Natural killer cell (primary cell): ENCODE measurements around the gene CPOX. TPM values are rescaled to one million over a fixed set of nuclear protein-coding genes. Genes with fewer than 3 reads are reported as not detected.
"Not testable (repeated sequence)": the region's sequence is repeated elsewhere in the genome, so short reads cannot be mapped to it uniquely, and the experiment has no call there.

Experiments used
- ATAC-seq, 3 donors: fragments of 150-1000 bp in 2 of 3; fragments of 200-7000 bp in 1 of 3; cut with Tn5 transposase; 1 replicate in 1 of 3; 2 replicates in 2 of 3; pipeline ENCODE4 v1.10.0; 2021; ENCODE audit warnings: mild to moderate bottlenecking in 2 of 3, moderate library complexity in 2 of 3
- DNase-seq, 2 donors: peaks; one replicate each; pipeline versions ENCODE4 v3.0.0 to v3.0.0-alpha.2; 2013 to 2021; ENCODE audit warnings: mixed read lengths in 1 of 2
- H3K27ac ChIP-seq: one replicate; pipeline ENCODE4 v1.5.1; 2013; ENCODE audit warnings: mild to moderate bottlenecking, low read length
- H3K27me3 ChIP-seq: one replicate; pipeline ENCODE4 v1.6.1; 2013; ENCODE audit warnings: low read length; ENCODE audit not compliant: control insufficient read depth, insufficient read depth
- H3K36me3 ChIP-seq: one replicate; pipeline ENCODE4 v1.6.1; 2013; ENCODE audit warnings: low read length; ENCODE audit not compliant: control insufficient read depth, insufficient read depth
- H3K4me1 ChIP-seq: one replicate; pipeline ENCODE4 v1.6.1; 2013; ENCODE audit warnings: low read length; ENCODE audit not compliant: control insufficient read depth, insufficient read depth
- H3K4me3 ChIP-seq: one replicate; pipeline ENCODE4 v1.5.1; 2013; ENCODE audit warnings: low read length
- H3K9me3 ChIP-seq: one replicate; pipeline ENCODE4 v1.6.1; 2013; ENCODE audit warnings: low read length; ENCODE audit not compliant: control insufficient read depth, insufficient read depth
- H3K27ac Mint-ChIP-seq, 2 donors: one replicate each; pipeline ENCODE4 v1.8.0; 2022; ENCODE audit warnings: mild to moderate bottlenecking in 2 of 2, mixed read lengths in 2 of 2, moderate library complexity in 1 of 2
- H3K27me3 Mint-ChIP-seq, 2 donors: one replicate each; pipeline ENCODE4 v1.8.0; 2022; ENCODE audit warnings: low read depth in 2 of 2, mixed read lengths in 2 of 2
- H3K36me3 Mint-ChIP-seq: one replicate; pipeline ENCODE4 v1.8.0; 2022; ENCODE audit warnings: mixed read lengths
- H3K4me1 Mint-ChIP-seq, 2 donors: one replicate each; pipeline ENCODE4 v1.8.0; 2022; ENCODE audit warnings: mixed read lengths in 2 of 2
- H3K4me3 Mint-ChIP-seq: one replicate; pipeline ENCODE4 v1.8.0; 2022; ENCODE audit warnings: mild to moderate bottlenecking, moderate library complexity, mixed read lengths
- H3K9me3 Mint-ChIP-seq, 2 donors: one replicate each; pipeline ENCODE4 v1.8.0; 2022; ENCODE audit warnings: mixed read lengths in 2 of 2
- WGBS: methylation state at CpG from one replicate; pipeline ENCODE4 v1.1.7; 2013; ENCODE audit warnings: missing lambda C conversion rate; ENCODE audit not compliant: insufficient coverage; 5-methylcytosine and 5-hydroxymethylcytosine counted together
- intact Hi-C: fragments of 100-400 bp; cut with micrococcal nuclease; formaldehyde crosslinking; loops from one replicate; pipeline ENCODE4 v1.14.2; 2022
- total RNA-seq, 4 donors: library from RNA; stranded (reverse); fragments of 120-200 nt in 1 of 4; gene quantifications; one replicate each; pipeline versions ENCODE4 v1.2.3 to v1.2.4, GENCODE V29; 2013 to 2022
- TF ChIP-seq, protein P1 (sequence below): fragments of 200-600 bp; IDR thresholded peaks from one replicate; pipeline ENCODE4 v1.8.0; 2022; ENCODE audit warnings: antibody characterized with exemption

Gene CPOX
- total RNA-seq, 3 donors from 2014 or later (not counting 1 experiment from before 2014, with no cell fraction given) = 7.6 to 12.7 (median 12.2) TPM

DNA sequence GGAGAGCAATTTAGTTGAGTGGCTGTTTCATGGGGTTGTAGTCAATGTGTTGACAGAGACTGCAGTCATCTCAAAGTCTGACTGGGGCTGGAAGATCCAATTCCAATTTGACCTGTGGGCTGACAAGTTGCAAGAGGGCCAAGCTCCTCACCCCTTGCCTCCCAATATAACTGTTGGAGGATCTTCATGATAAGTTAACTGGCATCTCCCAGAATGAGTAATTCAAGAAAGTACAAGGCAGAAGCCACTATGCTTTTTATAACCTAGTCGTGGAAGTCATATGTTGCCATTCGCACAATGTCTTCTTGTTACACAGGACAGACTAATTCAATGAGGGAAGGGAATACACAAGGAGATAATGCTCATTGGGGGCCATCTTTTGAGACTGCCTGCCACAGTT is 32.5 kb downstream of the CPOX start:
- TF ChIP-seq, protein P1, sequence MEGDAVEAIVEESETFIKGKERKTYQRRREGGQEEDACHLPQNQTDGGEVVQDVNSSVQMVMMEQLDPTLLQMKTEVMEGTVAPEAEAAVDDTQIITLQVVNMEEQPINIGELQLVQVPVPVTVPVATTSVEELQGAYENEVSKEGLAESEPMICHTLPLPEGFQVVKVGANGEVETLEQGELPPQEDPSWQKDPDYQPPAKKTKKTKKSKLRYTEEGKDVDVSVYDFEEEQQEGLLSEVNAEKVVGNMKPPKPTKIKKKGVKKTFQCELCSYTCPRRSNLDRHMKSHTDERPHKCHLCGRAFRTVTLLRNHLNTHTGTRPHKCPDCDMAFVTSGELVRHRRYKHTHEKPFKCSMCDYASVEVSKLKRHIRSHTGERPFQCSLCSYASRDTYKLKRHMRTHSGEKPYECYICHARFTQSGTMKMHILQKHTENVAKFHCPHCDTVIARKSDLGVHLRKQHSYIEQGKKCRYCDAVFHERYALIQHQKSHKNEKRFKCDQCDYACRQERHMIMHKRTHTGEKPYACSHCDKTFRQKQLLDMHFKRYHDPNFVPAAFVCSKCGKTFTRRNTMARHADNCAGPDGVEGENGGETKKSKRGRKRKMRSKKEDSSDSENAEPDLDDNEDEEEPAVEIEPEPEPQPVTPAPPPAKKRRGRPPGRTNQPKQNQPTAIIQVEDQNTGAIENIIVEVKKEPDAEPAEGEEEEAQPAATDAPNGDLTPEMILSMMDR = no peak
- WGBS = 98% methylated on average over 2 of the region's 2 CpGs
- Histone ChIP-seq H3K9me3 (no peaks in the 10 kb centered on the region), H3K4me3 (no peak overlapping the region), H3K36me3 (no peaks in the 10 kb centered on the region), H3K27me3 (no peaks in the 10 kb centered on the region), H3K4me1 (peaks cover 36% of the 10 kb centered on the region), H3K27ac (no peak overlapping the region)
- H3K4me3 Mint-ChIP-seq = no peak overlapping the region
- peaks cover 48 to 58% of the 10 kb centered on the region in 2 donors for H3K4me1 Mint-ChIP-seq
- no peaks in the 10 kb centered on the region for H3K36me3 Mint-ChIP-seq
- ATAC-seq (no peak), DNase-seq (no peak)
- intact Hi-C loops = no loop called here
- no peaks in the 10 kb centered on the region for H3K9me3 Mint-ChIP-seq
- H3K27ac Mint-ChIP-seq = peak overlapping the region; percentile 39 to 64
- H3K27me3 Mint-ChIP-seq = no peaks in the 10 kb centered on the region

DNA sequence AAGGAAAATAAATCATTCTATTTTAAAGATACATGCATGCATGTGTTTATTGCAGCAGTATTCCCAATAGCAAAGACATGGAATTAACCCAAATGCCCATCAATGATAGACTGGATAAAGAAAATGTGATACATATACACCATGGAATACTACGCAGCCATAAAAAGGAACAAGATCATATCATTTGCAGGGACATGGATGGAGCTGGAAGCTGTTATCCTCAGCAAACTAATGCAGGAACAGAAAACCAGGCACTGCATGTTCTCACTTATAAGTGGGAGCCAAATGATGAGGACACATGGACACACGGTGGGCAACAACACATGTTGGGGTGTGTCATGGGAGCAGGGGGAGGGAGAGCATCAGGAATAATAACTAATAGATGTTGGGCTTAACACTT is 33.6 kb downstream of the CPOX start:
- H3K36me3 ChIP-seq, H3K27ac ChIP-seq, H3K36me3 Mint-ChIP-seq, H3K9me3 Mint-ChIP-seq, DNase-seq, H3K27me3 ChIP-seq, H3K9me3 ChIP-seq, ATAC-seq, H3K27me3 Mint-ChIP-seq, H3K4me3 ChIP-seq, intact Hi-C loops, H3K4me3 Mint-ChIP-seq, H3K27ac Mint-ChIP-seq: not testable (repeated sequence)
- H3K4me1 Mint-ChIP-seq = peaks cover 36 to 47% of the 10 kb centered on the region in 2 donors
- H3K4me1 ChIP-seq = peaks cover 30% of the 10 kb centered on the region
- 96% methylated on average over 2 of the region's 2 CpGs for WGBS

DNA sequence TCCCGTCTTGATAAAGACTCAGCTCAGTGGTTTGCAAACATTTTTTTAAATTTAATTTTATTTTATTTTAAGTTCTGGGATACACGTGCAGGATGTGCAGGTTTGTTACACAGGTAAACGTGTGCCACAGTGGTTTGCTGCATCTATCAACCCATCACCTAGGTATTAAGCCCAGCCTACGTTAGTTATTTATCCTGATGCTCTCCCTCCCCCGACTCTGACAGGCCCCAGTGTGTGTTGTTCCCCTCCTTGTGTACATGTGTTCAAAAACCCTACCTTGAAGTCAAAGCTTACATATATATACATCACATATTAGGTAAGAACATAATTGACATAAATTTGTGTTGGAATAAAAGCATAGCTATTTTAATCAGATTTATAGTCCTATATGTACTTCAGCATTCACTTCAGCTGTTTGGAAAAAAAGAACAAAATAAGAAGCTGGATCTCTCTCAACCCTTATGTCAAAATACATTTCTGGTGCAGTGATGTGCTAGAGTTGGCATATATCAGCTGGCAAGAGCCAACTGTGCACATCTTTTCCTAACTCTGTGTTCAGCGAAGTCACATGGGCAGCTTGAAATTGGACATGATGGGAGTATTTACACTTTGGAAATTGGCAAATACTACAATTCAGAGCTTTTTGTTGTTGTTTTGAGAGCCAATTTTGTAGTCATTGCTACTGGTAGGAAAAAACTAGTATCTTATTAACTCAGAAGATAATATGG is 35.1 kb downstream of the CPOX start:
- H3K4me3 Mint-ChIP-seq = no peak overlapping the region
- WGBS = 90% methylated on average over 5 of the region's 6 CpGs
- no peaks in the 10 kb centered on the region for H3K9me3 ChIP-seq
- H3K9me3 Mint-ChIP-seq = no peaks in the 10 kb centered on the region
- no peak for DNase-seq
- peaks cover 19% of the 10 kb centered on the region for H3K4me1 ChIP-seq
- H3K36me3 Mint-ChIP-seq = no peaks in the 10 kb centered on the region
- H3K27ac ChIP-seq = peak overlapping the region; percentile 17
- TF ChIP-seq, protein P1 = no peak
- H3K27me3 ChIP-seq = no peaks in the 10 kb centered on the region
- no peaks in the 10 kb centered on the region for H3K27me3 Mint-ChIP-seq
- ATAC-seq = no peak
- no peaks in the 10 kb centered on the region for H3K36me3 ChIP-seq
- H3K4me3 ChIP-seq = no peak overlapping the region
- peak overlapping the region in 1 of 2 donors; percentile 55 for H3K27ac Mint-ChIP-seq
- intact Hi-C loops = no loop called here
- H3K4me1 Mint-ChIP-seq = peaks cover 28 to 39% of the 10 kb centered on the region in 2 donors

DNA sequence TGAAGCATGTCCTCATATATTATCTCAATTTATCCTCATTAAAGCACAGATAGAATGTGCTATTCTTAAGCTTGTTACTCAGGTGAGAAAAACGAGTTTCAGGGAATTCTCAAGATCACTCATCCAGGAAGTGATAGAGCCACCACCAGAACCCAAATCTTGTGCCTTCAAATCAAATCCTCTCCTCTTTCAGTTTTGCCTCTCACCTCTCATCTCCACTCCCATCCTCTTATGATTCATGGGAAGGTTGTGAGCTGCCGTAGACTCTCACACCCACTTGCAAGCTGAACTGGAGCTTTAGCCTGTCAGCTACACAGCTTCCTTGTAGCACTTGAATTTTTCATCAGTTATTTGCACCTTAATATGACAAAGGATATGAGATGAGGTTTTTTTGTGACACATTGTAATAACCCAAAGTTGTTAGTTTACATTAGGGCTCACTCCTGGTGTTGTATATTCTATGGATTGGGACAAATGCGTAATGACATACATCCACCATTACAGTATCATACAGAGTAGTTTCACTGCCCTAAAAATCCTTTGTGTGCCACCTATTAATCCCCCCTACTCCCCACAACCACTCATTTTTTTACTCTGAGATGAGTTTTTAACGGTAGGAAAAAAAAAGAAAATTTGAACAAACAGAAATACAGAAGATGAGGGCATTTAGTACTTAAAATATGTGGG is 35.9 kb downstream of the CPOX start:
- H3K9me3 Mint-ChIP-seq = no peaks in the 10 kb centered on the region
- ATAC-seq (peak; percentile 64 to 75 (median 66)), DNase-seq (peak in 1 of 2 donors; percentile 61)
- Histone ChIP-seq H3K27me3 (no peaks in the 10 kb centered on the region), H3K9me3 (no peaks in the 10 kb centered on the region), H3K27ac (peak overlapping the region; percentile 17), H3K36me3 (no peaks in the 10 kb centered on the region), H3K4me1 (peaks cover 21% of the 10 kb centered on the region), H3K4me3 (no peak overlapping the region)
- 25% methylated on average over 2 of the region's 4 CpGs for WGBS
- intact Hi-C loops = no loop called here
- TF ChIP-seq, protein P1 = no peak
- peaks cover 30 to 41% of the 10 kb centered on the region in 2 donors for H3K4me1 Mint-ChIP-seq
- no peak overlapping the region for H3K4me3 Mint-ChIP-seq
- peak overlapping the region; percentile 55 to 71 for H3K27ac Mint-ChIP-seq
- H3K36me3 Mint-ChIP-seq = no peaks in the 10 kb centered on the region
- no peaks in the 10 kb centered on the region for H3K27me3 Mint-ChIP-seq
